HG03342 (cell line): Measurements from ENCODE around the gene LOXL3.

Experiments used
- ATAC-seq: cut with Tn5 transposase; IDR thresholded peaks from one replicate; pipeline ENCODE4 v1.9.1; 2021; ENCODE audit warnings: mild to moderate bottlenecking, moderate library complexity; ENCODE audit not compliant: unreplicated experiment

The LOXL3 gene

DNA sequence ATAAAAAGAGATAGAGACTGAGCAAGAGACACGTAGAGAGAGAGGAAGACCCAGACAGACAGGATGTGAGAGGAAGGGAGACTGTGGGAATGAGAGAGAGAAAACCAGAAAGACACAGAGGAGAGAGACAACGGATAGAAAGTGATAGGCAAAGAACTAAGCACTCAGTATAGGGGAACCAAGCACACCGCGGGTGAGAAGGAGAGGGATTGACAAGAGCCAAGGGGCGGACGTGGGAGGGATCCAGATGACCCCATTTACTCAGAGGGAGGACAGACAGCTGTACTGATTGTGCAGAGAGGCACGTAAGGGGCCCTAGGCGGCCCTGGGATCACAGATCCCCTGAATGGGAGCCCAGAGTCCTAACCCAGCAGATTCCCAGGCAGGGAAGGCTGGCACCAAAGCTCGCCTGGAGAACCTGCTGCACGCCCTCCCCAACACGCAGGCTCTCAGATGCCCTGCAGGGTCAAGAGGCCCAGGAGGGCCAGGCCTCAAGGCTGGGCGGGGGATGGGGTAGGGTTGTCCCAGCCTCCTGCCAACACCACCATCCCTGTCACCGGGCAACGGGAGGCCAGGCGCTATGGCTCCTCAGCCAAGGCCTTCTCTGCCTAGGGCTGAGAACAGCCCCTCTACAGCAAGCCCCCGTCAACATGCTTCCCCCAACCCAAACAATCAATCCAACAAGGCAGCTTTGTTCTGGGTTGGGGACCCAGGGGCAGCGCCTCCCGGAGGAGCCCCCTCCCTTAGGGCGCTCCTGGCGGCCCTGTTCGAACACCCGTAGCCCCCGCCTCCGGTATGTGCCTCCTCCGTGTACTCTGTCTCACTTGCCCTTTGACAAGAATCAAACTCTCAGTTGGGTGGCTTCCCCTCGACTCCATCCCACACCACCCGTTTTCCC is 579 bp downstream of the LOXL3 start:
- ATAC-seq: no peak

DNA sequence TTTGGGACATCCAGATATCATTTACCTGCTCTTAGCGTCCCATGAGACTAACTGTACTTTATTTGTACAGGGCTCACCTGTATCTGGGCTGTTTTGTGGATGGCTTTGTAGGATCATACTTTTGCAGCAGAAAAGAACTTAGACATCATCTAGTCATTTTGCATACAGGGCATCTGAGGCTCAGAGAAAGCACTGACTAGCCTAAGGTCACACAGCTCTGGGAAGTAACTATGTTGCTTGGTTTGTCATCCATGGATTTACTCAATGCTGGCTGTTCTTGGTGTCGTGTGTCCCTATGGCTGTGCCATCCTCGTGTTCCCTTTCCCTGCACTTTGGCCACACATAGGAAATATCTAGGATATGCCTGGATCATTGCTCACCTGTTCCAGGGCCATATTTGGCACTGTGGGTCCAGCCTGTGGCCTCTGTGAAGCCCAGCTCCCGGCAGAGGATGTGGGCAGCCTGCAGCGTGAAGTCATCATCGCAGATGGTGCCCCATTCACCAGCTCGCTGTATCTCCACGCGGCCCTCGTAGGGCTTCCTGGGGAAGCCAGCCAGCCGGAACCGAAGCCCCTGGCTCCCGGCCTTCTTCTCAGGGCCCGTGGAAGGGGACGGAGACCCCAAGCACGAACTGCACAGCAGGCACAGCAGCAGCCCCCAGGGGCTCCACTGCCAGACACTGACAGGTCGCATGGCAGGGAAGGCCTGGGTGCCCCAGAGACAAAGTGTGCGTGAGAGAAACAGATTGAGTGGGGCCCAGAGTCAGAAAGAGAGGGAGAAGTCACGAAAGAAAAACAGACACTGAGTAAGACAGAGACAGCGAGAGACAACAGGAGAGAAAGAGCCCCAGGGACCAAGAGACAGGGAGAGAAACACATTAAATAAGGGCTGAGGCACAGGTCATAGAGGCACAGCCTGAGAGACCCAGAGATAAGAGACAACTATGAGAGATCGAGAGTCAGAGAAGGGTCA is 1.5 kb downstream of the LOXL3 start:
- ATAC-seq: peak; percentile 25

DNA sequence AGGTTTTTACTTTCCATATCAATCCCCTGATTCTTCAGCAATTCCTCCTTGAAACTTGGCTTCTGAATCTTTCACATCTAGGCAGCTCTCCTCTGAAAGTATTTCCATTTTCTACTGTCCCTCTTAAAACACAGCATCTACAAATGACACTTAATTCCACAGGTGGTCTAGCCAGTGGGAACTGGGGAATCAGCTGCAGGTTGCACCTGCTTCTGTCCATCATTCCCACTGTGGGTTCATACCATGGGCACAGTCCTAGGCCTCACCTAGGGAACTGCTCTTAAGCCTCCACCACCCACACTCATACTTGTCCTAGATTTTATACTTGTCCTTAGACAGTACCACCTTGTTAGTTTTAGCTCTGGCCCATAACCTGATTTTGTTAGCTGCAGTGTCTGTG is 2.2 kb downstream of the LOXL3 start:
- no peak for ATAC-seq

DNA sequence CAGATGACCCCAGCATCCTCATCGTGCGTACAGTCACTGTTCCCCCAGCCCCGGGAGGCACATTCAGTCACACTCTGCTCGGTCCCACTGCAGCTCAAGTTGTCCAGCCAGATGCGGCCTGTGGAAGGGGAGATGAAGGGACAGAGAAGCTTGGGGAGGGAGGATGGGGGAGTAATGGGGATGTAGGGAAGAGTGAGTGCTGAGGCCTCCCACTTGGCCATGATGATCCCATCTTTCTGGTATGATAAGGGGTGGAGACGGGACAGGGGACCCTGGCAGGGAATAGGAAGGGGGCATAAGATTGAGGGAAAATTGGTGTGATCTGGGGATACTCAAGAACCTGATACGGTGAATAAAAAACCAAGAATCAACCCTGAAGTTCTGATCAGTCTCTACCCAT is 3.5 kb downstream of the LOXL3 start:
- no peak for ATAC-seq

DNA sequence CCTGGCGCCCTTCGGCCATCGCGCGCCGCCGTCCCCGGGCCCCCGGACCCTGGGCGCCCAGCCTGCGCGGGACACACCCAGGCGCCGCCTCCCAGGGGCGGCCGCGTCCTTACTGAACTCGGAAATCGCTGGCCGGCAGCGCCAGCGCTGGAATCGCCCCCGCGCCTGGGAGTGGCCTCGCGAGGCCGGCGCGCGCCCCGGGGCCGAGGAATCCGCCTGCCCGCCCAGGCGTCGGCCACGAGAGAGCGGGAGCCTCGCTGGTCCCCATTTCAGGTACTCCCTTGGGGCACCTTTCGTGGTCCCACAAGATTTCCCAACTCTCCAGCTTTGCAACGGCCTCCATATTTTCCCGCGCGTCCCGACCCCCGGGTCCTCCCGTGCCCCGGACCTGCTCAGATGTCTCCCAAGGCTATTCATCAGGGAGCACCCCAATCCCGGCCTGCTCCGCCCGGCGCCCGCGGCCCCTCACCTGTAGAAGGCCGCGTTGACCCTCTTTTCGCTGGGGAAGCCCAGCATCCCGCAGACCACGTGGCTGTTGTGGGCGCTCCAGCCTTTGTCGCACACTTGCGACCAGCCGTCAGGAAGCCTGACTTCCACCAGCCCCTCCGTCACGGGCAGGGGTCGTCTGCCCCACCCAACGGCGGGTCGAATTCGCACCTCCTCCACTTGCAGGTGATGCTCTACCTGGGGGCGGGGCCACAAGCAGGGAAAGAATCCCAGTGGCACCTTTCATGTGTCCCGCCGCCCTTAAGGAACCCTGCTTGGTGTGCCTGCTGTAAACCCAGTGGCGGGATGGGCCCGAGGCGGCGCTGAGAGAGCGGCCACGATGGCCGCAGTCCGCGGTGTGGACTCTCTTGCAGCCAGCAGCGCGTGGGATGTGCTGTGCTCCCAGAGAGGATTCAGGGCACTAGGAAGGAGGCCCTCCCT is 4.6 kb downstream of the LOXL3 start:
- ATAC-seq: no peak

DNA sequence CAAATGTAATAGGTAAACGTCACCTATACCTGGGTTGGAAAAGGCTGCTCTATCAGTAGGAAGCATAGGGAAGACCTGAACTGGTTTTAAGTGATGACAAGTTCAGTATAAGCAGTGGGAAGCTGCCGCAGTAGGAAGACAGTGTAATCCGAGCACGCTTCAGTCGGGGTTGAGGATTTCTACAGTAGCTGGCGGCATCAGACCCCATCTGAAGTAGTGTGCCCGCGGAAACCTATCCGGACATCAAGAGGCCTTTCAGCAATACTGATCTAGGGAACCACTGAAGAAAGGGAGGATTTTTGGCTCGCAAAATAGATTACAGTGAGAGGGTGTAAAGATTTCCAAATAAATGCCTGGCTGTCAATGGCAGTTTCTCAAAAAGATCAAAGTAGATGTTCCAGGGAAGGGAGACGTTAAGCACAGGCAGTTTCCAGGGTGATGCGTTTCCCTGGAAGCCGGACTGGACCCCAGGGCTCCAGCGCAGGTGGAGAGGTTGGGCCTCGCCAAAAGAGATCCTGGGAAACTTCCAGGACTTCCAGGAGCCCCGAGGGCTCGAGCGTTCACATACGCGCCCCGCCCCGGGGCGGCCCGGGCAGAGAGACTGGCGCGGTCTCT is 5.3 kb downstream of the LOXL3 start:
- no peak for ATAC-seq

DNA sequence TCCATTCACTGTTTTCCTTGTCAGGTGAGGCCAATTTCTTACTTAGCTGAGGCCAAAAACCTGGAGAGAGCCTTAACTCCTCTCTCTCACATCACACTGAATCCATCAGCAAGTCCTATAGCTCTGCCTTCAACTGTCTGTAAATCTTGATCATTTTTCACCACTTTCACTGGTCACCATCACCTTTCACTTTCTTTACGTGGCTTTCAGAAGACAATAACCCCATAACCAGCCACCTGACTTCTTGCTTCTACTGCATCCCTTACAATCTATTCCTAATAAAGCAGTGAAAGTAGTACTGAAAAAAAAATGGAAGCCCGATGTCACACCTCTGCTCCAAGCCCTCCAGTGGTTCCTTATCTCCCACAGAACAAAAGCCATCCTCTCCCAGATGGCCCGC is 7.7 kb downstream of the LOXL3 start:
- no peak for ATAC-seq

DNA sequence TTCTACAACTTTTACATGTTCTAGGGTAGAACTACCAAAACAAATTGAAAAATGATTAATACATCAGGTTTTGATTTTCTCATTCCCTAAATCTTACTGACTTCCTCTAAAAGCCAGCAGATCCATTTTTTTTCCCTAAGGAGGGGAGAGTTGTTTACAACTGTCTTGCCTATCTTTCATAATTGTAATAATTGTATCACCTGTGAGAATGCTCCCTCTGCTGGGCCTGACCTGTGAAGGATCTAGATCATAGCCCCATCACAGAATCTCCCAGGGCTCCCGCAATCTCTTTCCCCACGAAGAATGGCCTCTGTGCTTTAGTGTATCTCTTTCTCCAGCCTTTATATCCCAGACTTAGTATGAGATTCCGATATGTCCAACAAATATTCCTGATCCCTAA is 9.1 kb downstream of the LOXL3 start:
- ATAC-seq: no peak

DNA sequence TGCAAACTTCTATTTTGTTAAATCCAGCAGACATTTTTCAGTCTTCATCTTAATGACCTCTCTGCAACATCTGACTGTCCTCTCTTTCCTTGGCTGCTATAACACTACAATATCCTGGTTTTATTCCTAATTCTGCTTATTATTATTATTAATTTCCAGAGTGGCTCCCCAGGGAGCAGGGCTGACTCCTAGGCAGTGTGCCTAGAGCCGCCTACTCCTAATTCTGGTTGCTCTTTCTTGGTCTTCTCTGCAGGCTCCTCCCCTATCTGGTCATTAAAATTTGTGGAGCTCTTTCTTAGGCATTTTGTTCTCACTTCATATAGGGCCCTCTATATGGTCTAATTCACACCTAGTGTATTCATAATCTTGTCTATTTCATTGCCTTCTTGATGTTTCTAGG is 10.8 kb downstream of the LOXL3 start:
- no peak for ATAC-seq

DNA sequence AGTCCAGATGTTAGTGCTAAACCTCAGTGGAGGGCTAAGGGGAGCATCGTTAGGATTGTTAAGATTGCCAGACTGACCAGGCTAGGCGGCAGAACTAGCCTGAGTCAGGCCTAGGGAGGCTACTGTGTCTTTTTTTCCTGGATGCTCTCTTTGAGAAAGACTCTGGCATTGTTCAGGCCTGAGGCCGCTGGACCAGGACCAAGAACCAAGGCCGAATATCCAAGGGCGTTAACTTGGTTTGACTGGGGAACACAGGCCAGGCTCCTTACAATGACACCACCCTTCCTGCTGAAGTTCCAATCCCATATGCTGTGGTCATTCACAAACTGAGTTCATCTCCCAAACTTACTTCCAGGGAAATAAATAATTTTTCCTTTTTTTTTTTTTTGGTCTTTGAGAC is 13.5 kb downstream of the LOXL3 start:
- no peak for ATAC-seq

DNA sequence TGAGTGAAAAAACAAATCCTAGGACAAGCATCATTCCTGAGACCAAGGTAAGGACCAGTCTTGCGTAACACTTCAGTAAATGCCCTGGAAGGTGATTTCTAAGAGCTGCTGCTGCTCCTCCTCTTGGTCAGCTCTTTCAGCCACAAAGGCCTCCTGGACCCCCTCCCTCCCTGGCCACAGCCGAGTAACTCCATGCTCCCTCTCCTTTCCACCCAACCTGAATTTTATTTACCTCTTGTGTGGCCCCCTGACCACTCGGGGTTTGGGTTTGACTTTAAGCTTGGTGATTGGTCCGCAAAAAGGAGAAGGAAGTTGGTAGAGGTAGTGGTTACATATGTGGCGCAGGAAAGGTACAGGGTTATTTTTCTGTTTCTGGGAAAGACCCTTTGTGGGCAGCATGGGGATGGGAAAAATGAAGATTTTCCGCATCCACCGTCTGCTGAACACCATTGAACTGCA is 14.8 kb downstream of the LOXL3 start:
- ATAC-seq: no peak

DNA sequence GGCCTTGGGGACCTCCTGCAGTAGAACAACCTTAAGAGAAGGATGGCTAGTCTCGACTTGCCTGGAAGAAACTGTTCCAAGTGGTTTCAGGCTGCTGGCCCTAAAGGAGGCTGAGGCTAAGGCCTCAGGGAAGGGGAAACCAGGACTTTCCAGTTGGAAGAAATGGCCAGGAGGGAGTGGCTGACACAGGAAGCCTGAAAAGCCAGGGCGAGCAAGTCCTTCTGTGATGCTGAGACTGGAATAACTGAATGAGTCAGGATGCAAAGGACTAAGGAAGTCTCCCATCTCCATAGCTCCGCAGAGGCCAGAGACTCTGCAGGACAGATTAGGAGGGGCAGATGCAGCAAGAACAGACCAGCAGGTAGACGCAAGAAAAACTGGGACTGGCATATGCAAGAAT is 16.6 kb downstream of the LOXL3 start:
- no peak for ATAC-seq

DNA sequence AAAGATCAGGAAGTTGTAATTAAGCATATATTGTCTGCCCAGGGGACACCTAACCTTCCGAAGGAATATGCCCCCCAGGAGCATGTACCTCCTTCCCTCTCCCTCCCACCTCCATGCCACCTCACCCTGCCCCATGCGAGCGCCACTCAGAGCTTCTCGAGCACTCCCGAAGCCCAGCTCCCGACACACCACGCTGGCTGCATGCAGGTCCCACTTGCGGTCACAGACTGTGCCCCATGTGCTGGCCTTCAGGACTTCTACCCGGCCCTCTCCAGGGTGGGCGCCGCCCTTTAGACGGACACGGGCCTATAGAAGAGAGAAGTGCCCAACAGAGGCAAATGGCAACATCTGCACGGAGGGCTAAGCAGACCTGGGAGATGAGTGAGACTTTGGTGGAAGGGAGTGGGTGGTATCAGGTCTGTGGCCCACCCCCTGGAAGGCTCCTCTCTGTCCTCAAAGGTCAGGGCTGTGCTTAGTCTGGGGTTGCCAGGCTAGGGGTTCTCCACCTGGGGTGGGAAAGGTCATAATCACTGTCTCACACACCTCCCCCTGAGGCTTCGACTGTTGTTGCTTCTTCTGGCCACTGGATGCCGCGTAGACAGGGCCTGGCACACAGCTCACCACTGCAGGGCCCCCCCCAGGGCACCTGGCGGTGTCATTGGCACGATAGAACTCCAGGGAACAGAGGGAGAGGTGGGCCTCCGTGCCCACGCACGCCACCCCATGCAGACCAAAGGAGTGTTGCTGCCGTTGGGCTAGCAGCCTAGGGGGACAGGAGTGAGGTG is 17.4 kb downstream of the LOXL3 start:
- no peak for ATAC-seq

DNA sequence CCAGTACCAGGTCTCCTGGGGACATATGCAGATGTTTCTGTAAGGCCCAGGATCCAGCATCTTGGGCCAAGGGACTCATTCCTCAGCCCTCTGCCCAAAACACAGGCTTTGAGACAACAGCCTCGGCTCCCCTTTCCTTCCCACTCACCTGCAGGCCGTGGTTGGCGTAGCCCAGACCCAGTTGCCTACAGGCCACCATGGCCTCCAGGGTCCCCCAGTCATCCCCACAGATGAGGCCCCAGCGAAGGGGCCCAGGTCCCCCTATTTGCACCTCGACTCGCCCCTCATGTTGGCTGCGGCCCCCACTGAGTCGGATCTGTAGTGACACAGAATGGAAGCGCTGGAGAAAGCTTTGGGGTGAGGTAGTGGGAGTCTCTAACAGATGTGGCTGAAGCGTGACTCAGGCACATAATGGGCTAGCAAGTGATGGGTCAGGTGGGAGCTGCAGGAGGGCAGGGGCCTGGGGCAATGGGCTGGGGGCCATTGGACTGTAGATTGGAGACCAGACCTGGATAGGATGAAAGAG is 18.2 kb downstream of the LOXL3 start:
- ATAC-seq: no peak

DNA sequence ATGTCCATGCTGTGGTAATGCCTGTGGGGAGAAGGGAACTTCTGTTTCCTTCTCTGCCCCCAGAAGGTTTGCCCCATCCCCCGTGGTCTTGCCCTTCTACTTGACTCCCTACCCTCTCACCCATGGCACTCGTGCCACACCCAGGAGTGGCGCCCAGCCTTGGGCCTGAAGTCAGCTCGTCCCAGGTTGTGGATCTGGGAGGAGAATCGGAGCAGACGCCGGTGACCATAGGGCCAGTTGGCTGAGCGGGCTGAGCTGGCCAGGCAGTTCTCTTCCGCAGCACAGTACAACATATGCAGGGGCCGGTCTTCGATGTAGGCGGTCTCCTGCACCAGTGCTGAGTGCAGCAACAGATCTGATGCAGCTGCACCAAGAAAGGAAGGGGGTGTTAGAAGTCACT is 19.3 kb downstream of the LOXL3 start:
- no peak for ATAC-seq

DNA sequence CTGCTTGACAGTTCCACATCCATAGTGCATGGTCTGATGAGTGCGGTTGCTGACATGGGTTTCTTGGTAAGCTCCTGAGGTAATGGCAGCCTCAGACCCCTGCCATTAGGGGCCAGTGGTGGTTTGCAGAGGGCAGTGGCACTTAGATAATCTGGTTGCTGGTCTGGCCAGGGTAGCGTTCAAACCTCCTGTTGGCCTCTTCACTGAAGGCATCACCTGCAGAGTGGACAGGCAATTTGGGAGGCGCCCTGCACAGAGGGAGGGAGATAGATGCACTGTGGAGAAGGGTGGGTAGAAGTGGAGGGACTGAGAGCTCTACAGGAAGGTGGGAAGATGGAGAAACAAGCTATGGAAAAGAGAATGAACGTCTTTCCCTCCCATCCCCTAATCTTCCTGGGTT is 20.3 kb downstream of the LOXL3 start:
- no peak for ATAC-seq

DNA sequence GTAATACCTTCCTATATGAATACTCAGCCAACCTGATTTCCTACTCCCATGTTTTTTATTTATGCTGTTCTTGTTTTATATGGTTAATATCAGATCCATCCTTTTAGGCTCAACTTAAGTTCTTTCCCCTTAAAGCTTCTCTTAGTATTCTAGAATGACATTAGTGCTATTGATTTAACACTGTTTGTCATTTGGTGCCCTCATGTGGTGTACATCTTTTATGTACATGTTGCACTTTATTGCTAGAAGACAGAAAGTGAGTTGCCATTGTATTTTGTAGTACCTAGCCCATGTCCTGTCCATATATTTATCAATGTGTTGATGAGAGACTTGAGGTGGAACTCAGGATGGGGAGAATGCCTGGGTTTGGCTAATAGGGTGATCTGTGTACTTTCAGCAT is 21.5 kb downstream of the LOXL3 start:
- no peak for ATAC-seq

DNA sequence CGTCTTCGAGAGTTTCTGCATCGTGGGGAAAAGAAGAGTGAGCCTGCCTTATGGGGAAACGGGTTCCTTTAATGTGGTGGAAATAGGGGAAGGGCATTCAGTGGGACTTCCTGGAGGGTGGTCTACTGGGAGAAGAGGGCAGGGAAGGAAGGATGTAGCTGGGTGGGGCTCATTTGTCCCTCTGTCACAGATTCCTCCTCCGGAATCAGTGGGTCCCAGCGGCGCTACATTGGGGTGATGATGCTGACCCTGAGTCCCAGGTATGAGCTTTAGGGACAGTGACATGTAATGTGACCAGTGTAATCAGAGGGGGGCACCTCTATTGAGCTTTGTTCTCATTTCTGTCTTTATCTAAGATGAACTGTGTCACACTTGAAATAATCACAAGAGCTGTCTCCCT is 22.1 kb downstream of the LOXL3 start:
- no peak for ATAC-seq
